ENCODE results near the gene AP1G2.

AP1G2 gene

DNA sequence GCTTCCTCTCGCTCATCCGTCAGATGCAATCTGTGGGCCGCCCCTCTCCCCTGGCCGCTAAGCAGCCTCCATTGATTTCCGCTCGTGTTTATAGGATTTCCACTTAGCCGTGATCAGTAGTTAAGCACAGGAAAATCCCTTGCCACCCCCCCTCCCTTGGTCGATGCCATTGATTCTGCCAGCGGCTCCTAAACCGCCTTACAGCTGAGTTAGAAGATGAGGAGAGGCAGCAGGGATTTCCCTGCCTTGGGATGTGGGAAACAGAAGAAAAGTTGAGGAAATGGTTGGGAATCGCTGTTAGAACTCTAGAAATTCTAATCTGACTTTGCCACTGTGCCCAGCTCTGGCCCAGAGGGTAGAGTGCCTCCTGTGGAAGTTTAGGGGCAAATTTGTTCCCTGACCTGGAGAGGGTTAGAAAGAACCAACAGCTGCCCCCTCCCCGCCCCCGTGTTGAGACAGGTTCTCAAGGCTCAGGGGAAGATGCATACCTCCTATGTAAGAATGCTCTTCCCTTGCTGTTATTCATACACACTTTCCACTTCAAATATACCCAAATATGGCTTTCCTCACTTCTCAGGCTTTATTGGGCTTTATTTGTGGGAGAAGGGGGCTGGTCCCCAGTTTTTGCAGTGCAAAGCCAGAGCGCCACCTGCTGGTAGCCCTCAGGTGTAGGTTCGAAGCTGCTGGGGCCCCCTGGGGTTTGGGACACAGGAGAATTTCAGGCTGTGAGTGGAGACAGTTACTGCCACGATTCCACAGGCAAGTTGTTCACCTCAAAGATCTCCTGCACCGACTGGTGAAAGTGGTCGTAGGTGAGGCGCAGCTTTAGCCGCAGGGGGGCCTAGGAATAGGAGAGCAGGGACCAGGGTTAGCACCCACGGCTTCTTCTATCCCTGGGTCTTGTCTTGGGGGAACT lies 8.3 kb downstream of the AP1G2 start:
- TF ChIP-seq, protein P1, sequence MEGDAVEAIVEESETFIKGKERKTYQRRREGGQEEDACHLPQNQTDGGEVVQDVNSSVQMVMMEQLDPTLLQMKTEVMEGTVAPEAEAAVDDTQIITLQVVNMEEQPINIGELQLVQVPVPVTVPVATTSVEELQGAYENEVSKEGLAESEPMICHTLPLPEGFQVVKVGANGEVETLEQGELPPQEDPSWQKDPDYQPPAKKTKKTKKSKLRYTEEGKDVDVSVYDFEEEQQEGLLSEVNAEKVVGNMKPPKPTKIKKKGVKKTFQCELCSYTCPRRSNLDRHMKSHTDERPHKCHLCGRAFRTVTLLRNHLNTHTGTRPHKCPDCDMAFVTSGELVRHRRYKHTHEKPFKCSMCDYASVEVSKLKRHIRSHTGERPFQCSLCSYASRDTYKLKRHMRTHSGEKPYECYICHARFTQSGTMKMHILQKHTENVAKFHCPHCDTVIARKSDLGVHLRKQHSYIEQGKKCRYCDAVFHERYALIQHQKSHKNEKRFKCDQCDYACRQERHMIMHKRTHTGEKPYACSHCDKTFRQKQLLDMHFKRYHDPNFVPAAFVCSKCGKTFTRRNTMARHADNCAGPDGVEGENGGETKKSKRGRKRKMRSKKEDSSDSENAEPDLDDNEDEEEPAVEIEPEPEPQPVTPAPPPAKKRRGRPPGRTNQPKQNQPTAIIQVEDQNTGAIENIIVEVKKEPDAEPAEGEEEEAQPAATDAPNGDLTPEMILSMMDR (IDR thresholded peaks at IDR 0.05; ENCODE audit: insufficient read depth, low read depth, low read length, missing control alignments) = peak; percentile 93
- peak; percentile 81 for DNase-seq (ENCODE audit: low read depth)
- no peak overlapping the region for H3K4me3 ChIP-seq (ENCODE audit: low read depth, low read length)

DNA sequence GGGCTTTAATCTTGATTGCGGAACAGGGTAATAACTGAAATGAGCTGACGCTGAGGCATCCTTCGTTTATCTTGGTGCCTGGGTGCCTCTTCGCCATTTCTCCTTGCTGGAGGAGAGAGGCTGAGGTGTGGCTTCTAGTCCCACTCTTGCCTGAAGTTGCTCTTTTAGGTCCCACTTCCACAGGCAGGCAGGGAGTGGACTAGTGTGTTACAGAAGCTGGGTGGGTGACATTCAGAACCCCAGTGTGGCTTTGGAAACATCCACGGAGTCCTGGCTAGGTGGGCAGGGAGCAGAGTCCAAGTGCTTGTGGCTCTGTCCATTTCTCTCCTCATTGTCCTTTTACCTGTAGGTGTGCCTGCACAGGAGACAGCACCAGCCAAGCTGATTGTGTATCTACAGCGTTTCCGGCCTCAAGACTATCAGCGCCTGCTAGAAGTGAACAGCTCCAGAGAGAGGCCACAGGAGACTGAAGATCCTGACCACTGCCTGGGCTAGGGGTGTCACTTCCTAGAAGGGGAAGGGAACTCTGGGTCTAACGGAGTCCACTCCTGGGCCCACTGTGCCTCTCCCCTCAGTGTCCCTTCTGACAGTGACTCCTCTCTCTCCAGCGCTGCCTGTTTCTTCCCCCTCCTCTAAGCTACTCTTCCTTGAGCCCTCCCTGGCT lies 9.1 kb downstream of the AP1G2 start:
- DNase-seq (ENCODE audit: low read depth) = no peak
- TF ChIP-seq, protein P1 (IDR thresholded peaks at IDR 0.05; ENCODE audit: insufficient read depth, low read depth, low read length, missing control alignments) = no peak
- no peak overlapping the region for H3K4me3 ChIP-seq (ENCODE audit: low read depth, low read length)

DNA sequence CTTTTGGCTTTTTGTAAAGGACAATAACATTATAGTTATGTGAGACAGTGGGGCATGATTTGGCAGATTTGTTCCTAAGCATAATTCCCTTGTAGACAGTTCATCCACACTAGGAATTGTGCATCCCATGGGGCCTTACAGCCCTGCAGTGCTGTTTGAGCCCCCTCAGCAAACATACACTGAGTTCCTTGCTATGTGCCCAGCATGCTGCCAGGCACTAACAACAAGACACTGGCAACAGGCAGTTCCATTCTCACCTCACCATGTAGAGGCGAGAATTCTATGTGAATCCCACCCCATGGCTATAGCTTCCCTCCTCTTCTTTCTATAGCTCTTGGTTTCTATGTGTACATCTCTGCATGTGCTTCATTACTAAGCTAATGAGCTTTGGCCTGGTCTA lies 9.6 kb downstream of the AP1G2 start:
- peak overlapping the region; percentile 86 for H3K4me3 ChIP-seq (ENCODE audit: low read depth, low read length)
- TF ChIP-seq, protein P1 (IDR thresholded peaks at IDR 0.05; ENCODE audit: insufficient read depth, low read depth, low read length, missing control alignments) = no peak
- DNase-seq (ENCODE audit: low read depth) = no peak

DNA sequence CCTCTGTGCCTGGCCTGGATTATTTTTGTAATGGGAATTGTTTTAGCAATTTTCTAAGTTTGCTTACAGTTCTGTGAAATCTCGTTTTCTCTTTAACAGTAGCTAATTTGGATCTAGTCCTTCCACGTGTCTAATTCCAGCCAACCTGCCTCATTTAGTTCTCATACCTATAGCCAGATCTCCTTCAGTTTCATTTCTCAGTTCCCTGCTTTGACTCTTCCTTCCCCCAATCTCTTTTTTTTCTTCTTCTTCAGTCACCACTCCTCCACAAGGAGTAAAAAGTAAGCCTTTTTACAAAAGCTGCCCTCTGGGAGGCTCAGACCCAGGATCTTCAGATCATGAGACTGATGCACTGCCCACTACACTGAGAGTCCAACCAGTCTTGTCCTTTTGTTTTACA lies 10.1 kb downstream of the AP1G2 start:
- peak overlapping the region; percentile 86 for H3K4me3 ChIP-seq (ENCODE audit: low read depth, low read length)
- TF ChIP-seq, protein P1 (IDR thresholded peaks at IDR 0.05; ENCODE audit: insufficient read depth, low read depth, low read length, missing control alignments) = no peak
- DNase-seq (ENCODE audit: low read depth) = peak; percentile 41

DNA sequence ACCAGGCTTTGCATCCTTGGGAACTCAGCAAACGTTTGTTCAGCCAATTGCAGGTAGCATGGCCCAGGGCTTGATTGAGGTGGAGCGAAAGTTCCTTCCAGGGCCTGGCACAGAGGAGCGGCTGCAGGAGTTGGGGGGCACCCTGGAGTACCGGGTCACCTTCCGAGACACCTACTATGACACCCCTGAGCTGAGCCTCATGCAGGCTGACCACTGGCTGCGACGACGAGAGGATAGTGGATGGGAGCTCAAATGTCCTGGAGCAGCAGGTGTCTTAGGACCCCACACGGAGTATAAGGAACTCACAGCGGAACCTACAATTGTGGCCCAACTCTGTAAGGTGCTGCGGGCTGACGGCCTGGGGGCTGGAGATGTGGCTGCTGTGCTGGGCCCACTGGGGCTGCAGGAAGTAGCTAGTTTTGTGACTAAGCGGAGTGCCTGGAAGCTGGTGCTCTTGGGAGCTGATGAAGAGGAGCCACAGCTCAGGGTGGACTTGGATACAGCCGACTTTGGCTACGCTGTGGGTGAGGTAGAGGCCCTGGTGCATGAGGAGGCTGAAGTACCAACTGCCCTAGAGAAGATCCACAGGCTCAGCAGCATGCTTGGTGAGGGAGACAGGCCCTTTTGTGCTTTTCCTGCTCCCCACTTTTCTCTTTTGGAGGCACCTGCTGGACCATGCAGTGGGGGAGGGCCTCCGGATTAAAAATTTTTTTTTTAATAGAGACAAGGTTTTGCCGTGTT lies 10.7 kb downstream of the AP1G2 start:
- peak overlapping the region; percentile 86 for H3K4me3 ChIP-seq (ENCODE audit: low read depth, low read length)
- peak; percentile 45 for DNase-seq (ENCODE audit: low read depth)
- TF ChIP-seq, protein P1 (IDR thresholded peaks at IDR 0.05; ENCODE audit: insufficient read depth, low read depth, low read length, missing control alignments) = no peak

DNA sequence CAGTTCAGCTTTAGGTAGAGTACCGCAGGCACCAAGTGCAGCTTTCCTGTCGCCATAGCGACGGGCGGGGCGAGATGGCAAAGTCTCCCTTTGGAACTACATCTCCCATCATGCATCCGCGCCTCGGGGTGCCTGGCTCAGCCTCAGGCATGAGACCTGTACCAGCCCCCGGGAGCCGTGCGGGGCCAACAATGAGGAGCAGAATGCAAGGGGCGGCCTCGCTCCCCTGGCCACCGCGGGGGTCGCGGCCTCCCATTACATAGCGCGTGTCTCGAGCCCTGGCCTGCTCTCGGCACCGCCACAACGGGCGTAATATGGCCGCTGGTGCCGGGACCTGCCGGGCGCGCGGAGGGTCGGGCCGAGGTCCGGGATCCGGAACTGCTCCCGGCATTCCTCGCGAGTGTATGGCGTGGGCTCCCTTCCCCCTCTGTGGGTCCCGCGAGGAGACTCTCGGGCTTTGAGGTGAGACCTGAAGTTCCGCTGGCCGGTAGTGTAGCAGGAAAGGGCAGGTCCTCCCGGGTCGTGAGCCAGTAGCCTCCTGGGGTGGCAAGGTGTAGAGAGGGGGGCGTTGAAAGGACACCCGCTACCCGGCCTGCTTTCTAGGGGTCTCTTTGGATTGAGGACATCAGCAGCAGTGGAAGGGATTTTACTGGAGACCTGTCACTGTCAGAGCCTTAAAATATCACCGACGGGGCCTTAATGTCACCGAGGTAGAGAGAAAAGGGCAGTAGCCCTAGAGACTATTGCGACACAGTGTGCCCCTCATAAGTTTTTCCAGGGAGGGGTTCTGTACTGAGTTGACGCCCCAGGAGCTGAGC lies 11.5 kb downstream of the AP1G2 start, which contains the start of gene THTPA:
THTPA (plus strand) TSS at position 390 of the 818 bp plus-strand sequence. CDS start 487 bp downstream, outside the sequence.
- peak; percentile 95 for DNase-seq (ENCODE audit: low read depth)
- TF ChIP-seq, protein P1 (IDR thresholded peaks at IDR 0.05; ENCODE audit: insufficient read depth, low read depth, low read length, missing control alignments) = no peak
- H3K4me3 ChIP-seq (ENCODE audit: low read depth, low read length) = peak within 1 kb of the TSS; percentile 86

Measured in GM12865 (cell line).